ENCODE data around the gene ZRANB1. TPM values are rescaled to one million over a fixed set of nuclear protein-coding genes. Genes with fewer than 3 reads are reported as not detected.

Gene ZRANB1
- total RNA-seq, 4 donors from 2014 or later: 25.9 to 34.2 (median 34.1) TPM

- DNase-seq (ENCODE audit: low spot score): no peak
- no peak for TF ChIP-seq CTCF (IDR thresholded peaks at IDR 0.05)
- ATAC-seq (ENCODE audit: low FRiP score): no peak
Measured at GRCh38 chr10:124974131-124974530, 32.2 kb downstream of the ZRANB1 start.

- DNase-seq (ENCODE audit: low spot score) (no peak), ATAC-seq (ENCODE audit: low FRiP score) (no peak)
- no peak for TF ChIP-seq CTCF (IDR thresholded peaks at IDR 0.05)
Measured at GRCh38 chr10:124975977-124976514, 34.1 kb downstream of the ZRANB1 start.

GRCh38 chr10:124977161-124977560, 35.2 kb downstream of the ZRANB1 start:
- DNase-seq (ENCODE audit: low spot score) (no peak), ATAC-seq (ENCODE audit: low FRiP score) (no peak)
- TF ChIP-seq CTCF (IDR thresholded peaks at IDR 0.05): no peak

GRCh38 chr10:124977648-124978375, 35.9 kb downstream of the ZRANB1 start:
- no peak for TF ChIP-seq CTCF (IDR thresholded peaks at IDR 0.05)
- ATAC-seq (ENCODE audit: low FRiP score): no peak
- no peak for DNase-seq (ENCODE audit: low spot score)

- ATAC-seq (ENCODE audit: low FRiP score) (no peak), DNase-seq (ENCODE audit: low spot score) (no peak)
- no peak for TF ChIP-seq CTCF (IDR thresholded peaks at IDR 0.05)
Measured at GRCh38 chr10:124978376-124978725, 36.4 kb downstream of the ZRANB1 start.

- ATAC-seq (ENCODE audit: low FRiP score) (no peak), DNase-seq (ENCODE audit: low spot score) (no peak)
- TF ChIP-seq CTCF (IDR thresholded peaks at IDR 0.05): no peak
Measured at GRCh38 chr10:124983321-124983720, 41.4 kb downstream of the ZRANB1 start.

GRCh38 chr10:124984376-124984775, 42.5 kb downstream of the ZRANB1 start:
- no peak for ATAC-seq (ENCODE audit: low FRiP score)
- TF ChIP-seq CTCF (IDR thresholded peaks at IDR 0.05): no peak
- DNase-seq (ENCODE audit: low spot score): no peak
